Type B pancreatic cell (in vitro differentiated cells): Measurements from ENCODE around the gene HMCN2. TPM values are rescaled to one million over a fixed set of nuclear protein-coding genes. Genes with fewer than 3 reads are reported as not detected.

Experiments
- DNase-seq: peaks from one replicate; pipeline ENCODE4 v3.0.0; 2021; ENCODE audit warnings: mixed read lengths; ENCODE audit not compliant: unreplicated experiment; ENCODE audit errors: extremely low spot score
- H3K27ac Mint-ChIP-seq: 2 replicates; pipeline ENCODE4 v1.8.0; 2021; ENCODE audit warnings: mild to moderate bottlenecking, mixed read lengths
- H3K27me3 Mint-ChIP-seq: 2 replicates; pipeline ENCODE4 v1.8.0; 2021; ENCODE audit warnings: mixed read lengths
- H3K36me3 Mint-ChIP-seq: 2 replicates; pipeline ENCODE4 v1.8.0; 2021; ENCODE audit warnings: mixed read lengths
- H3K4me1 Mint-ChIP-seq: one replicate; pipeline ENCODE4 v1.8.0; 2021; ENCODE audit warnings: mixed read lengths; ENCODE audit not compliant: unreplicated experiment
- H3K4me3 Mint-ChIP-seq: 2 replicates; pipeline ENCODE4 v1.8.0; 2021; ENCODE audit warnings: mild to moderate bottlenecking, mixed read lengths
- H3K9me3 Mint-ChIP-seq: 2 replicates; pipeline ENCODE4 v1.8.0; 2021; ENCODE audit warnings: mixed read lengths
- CTCF ChIP-seq: fragments of 200-600 bp; sonication (generic); conservative IDR thresholded peaks from 2 replicates; pipeline ENCODE4 v1.5.0; 2021; ENCODE audit warnings: antibody characterized with exemption, mild to moderate bottlenecking
- total RNA-seq: library from RNA; stranded (reverse); gene quantifications from 2 replicates; pipeline ENCODE4 v1.2.1, GENCODE V29; 2021; ENCODE audit warnings: low replicate concordance

HMCN2 gene
- total RNA-seq, 1 donor from 2014 or later: 0.12 TPM

GRCh38 chr9:130453487-130453886 is 187.9 kb downstream of the HMCN2 start:
- no peak for TF ChIP-seq CTCF
- no peak overlapping the region for H3K4me3 Mint-ChIP-seq
- H3K36me3 Mint-ChIP-seq: no peaks in the 10 kb centered on the region
- H3K9me3 Mint-ChIP-seq: no peaks in the 10 kb centered on the region
- no peaks in the 10 kb centered on the region for H3K4me1 Mint-ChIP-seq
- DNase-seq: no peak
- no peak overlapping the region for H3K27ac Mint-ChIP-seq
- peaks cover 4% of the 10 kb centered on the region for H3K27me3 Mint-ChIP-seq

DNA sequence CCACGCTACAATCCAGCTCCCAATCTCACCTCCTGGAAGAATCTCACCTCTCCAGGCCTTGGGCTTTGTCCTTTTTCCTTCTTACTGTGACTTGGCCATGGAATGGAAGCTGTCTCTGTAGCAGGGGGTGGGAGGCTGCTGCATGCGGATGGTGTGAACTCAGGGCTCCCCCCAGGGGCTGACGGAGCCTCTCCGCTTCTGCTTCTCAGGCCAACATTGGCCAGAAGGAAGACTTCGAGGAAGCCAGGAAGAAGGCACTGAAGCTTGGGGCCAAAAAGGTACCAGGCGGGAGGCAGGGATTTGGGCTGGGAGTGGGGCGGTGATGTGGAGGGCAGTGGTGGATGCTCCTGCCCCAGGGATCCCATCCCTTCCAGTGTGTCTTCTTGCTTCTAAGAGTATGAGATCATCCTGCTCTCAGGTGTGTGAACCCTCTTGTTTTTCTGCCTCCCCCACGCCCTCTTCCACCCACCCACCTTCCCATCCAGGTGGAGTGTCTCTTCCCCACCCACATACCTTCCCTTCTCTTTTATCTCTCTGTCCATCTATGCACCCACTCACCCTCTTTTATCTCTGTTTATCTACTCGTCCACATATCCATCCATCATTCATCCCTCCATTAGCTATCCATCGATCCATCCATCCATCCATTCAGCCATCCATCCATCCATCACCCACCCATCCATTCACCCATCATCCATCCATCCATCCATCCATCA is 188.7 kb downstream of the HMCN2 start:
- no peaks in the 10 kb centered on the region for H3K9me3 Mint-ChIP-seq
- H3K36me3 Mint-ChIP-seq: no peaks in the 10 kb centered on the region
- H3K27me3 Mint-ChIP-seq: peaks cover 7% of the 10 kb centered on the region
- no peak for TF ChIP-seq CTCF
- DNase-seq: no peak
- H3K4me1 Mint-ChIP-seq: no peaks in the 10 kb centered on the region
- no peak overlapping the region for H3K27ac Mint-ChIP-seq
- no peak overlapping the region for H3K4me3 Mint-ChIP-seq

DNA sequence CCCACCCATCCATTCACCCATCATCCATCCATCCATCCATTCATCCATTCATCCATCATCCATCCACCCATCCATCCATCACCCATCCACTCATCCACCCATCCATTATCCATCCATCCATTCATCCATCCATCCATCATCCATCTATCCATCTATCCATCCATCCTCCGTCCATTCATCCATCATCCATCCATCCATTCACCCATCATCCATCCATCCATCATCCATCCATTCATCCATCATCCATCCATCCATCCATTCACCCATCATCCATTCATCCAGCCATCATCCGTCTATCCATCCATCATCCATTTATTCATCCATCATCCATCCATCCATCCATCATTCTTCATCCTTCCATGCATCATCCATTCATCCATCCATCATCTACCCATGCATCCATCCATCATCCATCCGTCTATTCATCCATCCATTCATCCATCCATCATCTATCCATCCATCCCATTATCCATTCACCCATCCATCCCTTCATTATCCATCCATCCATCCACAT is 189.3 kb downstream of the HMCN2 start:
- Mint-ChIP-seq H3K27ac (no peak overlapping the region), H3K27me3 (peaks cover 8% of the 10 kb centered on the region), H3K4me3 (no peak overlapping the region), H3K9me3 (no peaks in the 10 kb centered on the region), H3K4me1 (no peaks in the 10 kb centered on the region), H3K36me3 (no peaks in the 10 kb centered on the region)
- DNase-seq: no peak
- no peak for TF ChIP-seq CTCF

DNA sequence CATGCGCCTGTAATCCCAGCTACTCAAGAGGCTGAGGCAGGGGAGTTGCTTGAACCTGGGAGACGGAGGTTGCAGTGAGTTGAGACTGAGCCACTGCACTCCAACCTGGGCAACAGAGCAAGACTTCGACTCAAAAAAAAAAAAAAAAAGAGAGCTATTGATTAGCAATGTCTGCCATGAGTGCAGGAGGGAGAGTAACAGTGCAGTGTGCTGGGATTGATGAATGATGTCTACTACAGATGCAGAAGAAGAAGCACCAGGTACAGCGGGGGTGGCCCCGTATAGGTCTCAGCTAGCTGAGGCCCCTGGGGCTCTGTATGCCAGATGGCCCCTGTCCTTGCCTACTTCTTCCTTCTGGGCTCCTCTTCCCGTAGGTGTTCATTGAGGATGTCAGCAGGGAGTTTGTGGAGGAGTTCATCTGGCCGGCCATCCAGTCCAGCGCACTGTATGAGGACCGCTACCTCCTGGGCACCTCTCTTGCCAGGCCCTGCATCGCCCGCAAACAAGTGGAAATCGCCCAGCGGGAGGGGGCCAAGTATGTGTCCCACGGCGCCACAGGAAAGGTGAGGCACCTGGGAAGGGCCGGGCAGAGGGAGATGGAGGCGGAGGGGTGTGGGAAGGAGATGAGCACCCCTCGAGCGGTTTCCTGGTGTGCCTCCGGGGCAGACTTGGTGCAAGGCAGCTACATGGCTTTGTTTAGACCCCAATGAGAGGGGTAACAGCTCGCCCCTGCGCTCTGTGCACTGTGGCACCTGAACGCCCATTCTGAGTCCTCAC is 192.7 kb downstream of the HMCN2 start:
- no peak for TF ChIP-seq CTCF
- no peaks in the 10 kb centered on the region for H3K9me3 Mint-ChIP-seq
- no peak overlapping the region for H3K4me3 Mint-ChIP-seq
- DNase-seq: no peak
- no peak overlapping the region for H3K27ac Mint-ChIP-seq
- no peaks in the 10 kb centered on the region for H3K4me1 Mint-ChIP-seq
- no peaks in the 10 kb centered on the region for H3K36me3 Mint-ChIP-seq
- peaks cover 15% of the 10 kb centered on the region for H3K27me3 Mint-ChIP-seq

DNA sequence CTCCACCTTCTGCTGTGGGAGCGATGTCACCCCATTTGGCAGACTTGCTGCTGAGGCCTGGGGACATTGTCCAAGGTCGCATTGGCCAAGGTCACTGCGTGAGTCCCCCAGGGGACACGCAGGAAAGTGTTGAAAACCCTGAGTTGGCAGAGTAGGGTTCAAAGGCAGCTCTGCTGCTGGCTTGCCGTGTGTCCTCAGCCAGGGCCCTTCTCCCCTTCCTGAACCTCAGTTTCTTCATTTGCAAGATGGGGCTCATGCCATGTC is 193.2 kb downstream of the HMCN2 start:
- Mint-ChIP-seq H3K36me3 (no peaks in the 10 kb centered on the region), H3K9me3 (no peaks in the 10 kb centered on the region), H3K4me1 (no peaks in the 10 kb centered on the region), H3K27me3 (peaks cover 16% of the 10 kb centered on the region), H3K27ac (no peak overlapping the region), H3K4me3 (no peak overlapping the region)
- TF ChIP-seq CTCF: no peak
- no peak for DNase-seq
